Kidney epithelial cell (primary cell): ENCODE measurements around the gene WDCP. TPM values are rescaled to one million over a fixed set of nuclear protein-coding genes. Genes with fewer than 3 reads are reported as not detected.
"Not testable (repeated sequence)": the region's sequence is repeated elsewhere in the genome, so short reads cannot be mapped to it uniquely, and the experiment has no call there.

ENCODE experiments used
- DNase-seq: peaks from one replicate; pipeline ENCODE4 v3.0.0-alpha.2; 2010; ENCODE audit warnings: low read depth
- H3K27me3 ChIP-seq: 2 replicates; pipeline ENCODE4 v1.6.0; 2011; ENCODE audit warnings: low read length; ENCODE audit not compliant: control insufficient read depth, insufficient read depth
- H3K36me3 ChIP-seq: 2 replicates; pipeline ENCODE4 v1.5.1; 2011; ENCODE audit warnings: low read length; ENCODE audit not compliant: control insufficient read depth, insufficient read depth
- H3K4me3 ChIP-seq: 2 replicates; pipeline ENCODE4 v1.5.1; 2011; ENCODE audit warnings: low read depth, mild to moderate bottlenecking, control low read depth, low read length
- CTCF ChIP-seq: IDR thresholded peaks from 2 replicates; pipeline ENCODE4 v1.5.1; 2011; ENCODE audit warnings: mild to moderate bottlenecking, moderate library complexity, low read length, control low read depth, inconsistent platforms; ENCODE audit not compliant: insufficient read depth, poor library complexity, severe bottlenecking
- total RNA-seq: library from RNA; depleted of rRNA; stranded (reverse); fragments of >200 nt; gene quantifications from 2 replicates; pipeline ENCODE4 v1.2.3, GENCODE V29; 2015

Gene WDCP
- total RNA-seq, 1 donor from 2014 or later, result 8.2 TPM

GRCh38 chr2:24016853-24017703, 30.1 kb downstream of the WDCP start:
- no peak for DNase-seq
- Histone ChIP-seq H3K27me3 (no peaks in the 10 kb centered on the region), H3K36me3 (no peaks in the 10 kb centered on the region), H3K4me3 (no peak overlapping the region)
- no peak for TF ChIP-seq CTCF

- no peaks in the 10 kb centered on the region for H3K36me3 ChIP-seq
- TF ChIP-seq CTCF, result no peak
- DNase-seq, result no peak
- H3K27me3 ChIP-seq, result no peaks in the 10 kb centered on the region
- H3K4me3 ChIP-seq, result no peak overlapping the region
These were observed 30.8 kb downstream of the WDCP start for GRCh38 chr2:24016376-24016761.

GRCh38 chr2:24015562-24016375, 31.4 kb downstream of the WDCP start:
- Histone ChIP-seq H3K36me3 (no peaks in the 10 kb centered on the region), H3K4me3 (no peak overlapping the region), H3K27me3 (peaks cover 2% of the 10 kb centered on the region)
- no peak for TF ChIP-seq CTCF
- DNase-seq, result peak; percentile 43

- DNase-seq, H3K4me3 ChIP-seq, H3K36me3 ChIP-seq: not testable (repeated sequence)
- H3K27me3 ChIP-seq, result peaks cover 10% of the 10 kb centered on the region
These were observed 32.3 kb downstream of the WDCP start for GRCh38 chr2:24014902-24015301.

- H3K4me3 ChIP-seq, result no peak overlapping the region
- no peak for DNase-seq
- TF ChIP-seq CTCF, result no peak
- H3K27me3 ChIP-seq, result peaks cover 16% of the 10 kb centered on the region
- no peaks in the 10 kb centered on the region for H3K36me3 ChIP-seq
These were observed 34.5 kb downstream of the WDCP start for GRCh38 chr2:24012521-24013188.
